IMR-90 (cell line): ENCODE results near the gene WFDC8. TPM values are rescaled to one million over a fixed set of nuclear protein-coding genes. Genes with fewer than 3 reads are reported as not detected.

Experiments
- ATAC-seq: fragments of 200-7000 bp; cut with Tn5 transposase; 2 replicates; pipeline ENCODE4 v1.9.1; 2020; ENCODE audit warnings: low read depth, mild to moderate bottlenecking, moderate library complexity
- BruUV-seq: library from RNA; stranded (reverse); fragments of 400-500 nt; replicated peaks from 2 replicates; lab custom pipeline; 2021; lab: Mats Ljungman, UMichigan
- CTCF ChIA-PET: fragments of 300-600 bp; formaldehyde crosslinking; extraction: SDS; loops from one replicate; lab custom pipeline; 2021; ENCODE audit warnings: antibody characterized with exemption; lab: Yijun Ruan, JAX
- POLR2A ChIA-PET: fragments of 300-600 bp; sonication (Branson Sonifier 250); formaldehyde crosslinking; loops from one replicate; lab custom pipeline; 2022; ENCODE audit warnings: antibody characterized with exemption; ENCODE audit not compliant: unreplicated experiment; lab: Charles Lee
- DNase-seq: peaks from one replicate; pipeline ENCODE4 v3.0.0; 2013
- H2AFZ ChIP-seq: replicated peaks from 2 replicates; pipeline ENCODE3; 2013; ENCODE audit warnings: low read length, mild to moderate bottlenecking; ENCODE audit not compliant: poor library complexity
- H2AK5ac ChIP-seq: 2 replicates; pipeline ENCODE4 v1.6.1; 2013; ENCODE audit warnings: low read depth, low read length, inconsistent platforms
- H2AK9ac ChIP-seq: replicated peaks from 2 replicates; pipeline ENCODE3; 2013; ENCODE audit warnings: mild to moderate bottlenecking, low read depth, low read length, moderate library complexity; ENCODE audit not compliant: poor library complexity
- H2BK120ac ChIP-seq: 2 replicates; pipeline ENCODE4 v1.6.1; 2013; ENCODE audit warnings: low read depth, low read length, inconsistent platforms
- H2BK15ac ChIP-seq: 3 replicates; pipeline ENCODE4 v1.6.1; 2013; ENCODE audit warnings: low read depth, low read length, inconsistent platforms
- H2BK20ac ChIP-seq: 2 replicates; pipeline ENCODE4 v1.6.1; 2013; ENCODE audit warnings: low read depth, mild to moderate bottlenecking, inconsistent platforms, low read length, moderate library complexity
- H2BK5ac ChIP-seq: 2 replicates; pipeline ENCODE4 v1.6.1; 2013; ENCODE audit warnings: mild to moderate bottlenecking, low read depth, low read length, inconsistent platforms; ENCODE audit not compliant: poor library complexity, severe bottlenecking
- H3K14ac ChIP-seq: replicated peaks from 2 replicates; pipeline ENCODE4 v1.6.1; 2013; ENCODE audit warnings: low read depth, low read length, inconsistent platforms
- H3K18ac ChIP-seq: 2 replicates; pipeline ENCODE4 v1.6.1; 2013; ENCODE audit warnings: low read depth, low read length, control low read depth
- H3K23ac ChIP-seq: 2 replicates; pipeline ENCODE4 v1.6.1; 2013; ENCODE audit warnings: low read depth, low read length, inconsistent platforms
- H3K27ac ChIP-seq: 2 replicates; pipeline ENCODE4 v1.5.1; 2013; ENCODE audit warnings: mild to moderate bottlenecking, control low read depth, low read length; ENCODE audit not compliant: insufficient read depth
- H3K27me3 ChIP-seq: 2 replicates; pipeline ENCODE4 v1.6.1; 2013; ENCODE audit warnings: low read length; ENCODE audit not compliant: control insufficient read depth, insufficient read depth
- H3K36me3 ChIP-seq: 2 replicates; pipeline ENCODE4 v1.6.1; 2013; ENCODE audit warnings: low read length, mixed read lengths; ENCODE audit not compliant: control insufficient read depth, insufficient read depth
- H3K4ac ChIP-seq: 2 replicates; pipeline ENCODE4 v1.6.1; 2013; ENCODE audit warnings: low read depth, low read length, inconsistent platforms
- H3K4me1 ChIP-seq: 2 replicates; pipeline ENCODE4 v1.6.1; 2013; ENCODE audit warnings: low read length, mixed read lengths; ENCODE audit not compliant: control insufficient read depth, insufficient read depth
- H3K4me2 ChIP-seq: 2 replicates; pipeline ENCODE4 v1.6.1; 2013; ENCODE audit warnings: low read depth, mild to moderate bottlenecking, control low read depth, low read length, moderate library complexity
- H3K4me3 ChIP-seq: 2 replicates; pipeline ENCODE4 v1.5.1; 2013; ENCODE audit warnings: low read depth, mild to moderate bottlenecking, control low read depth, low read length, moderate library complexity; ENCODE audit not compliant: insufficient read depth
- H3K56ac ChIP-seq: 2 replicates; pipeline ENCODE4 v1.6.1; 2013; ENCODE audit warnings: low read length, inconsistent platforms; ENCODE audit not compliant: insufficient read depth; ENCODE audit errors: extremely low read depth
- H3K79me1 ChIP-seq, 2 experiments: 2 replicates each; pipeline ENCODE4 v1.6.1; 2013; ENCODE audit warnings: low read length in 2 of 2, inconsistent platforms in 1 of 2, low read depth in 1 of 2
- H3K9ac ChIP-seq: 2 replicates; pipeline ENCODE4 v1.6.1; 2013; ENCODE audit warnings: low read depth, low read length, control low read depth
- H3K9me1 ChIP-seq: 2 replicates; pipeline ENCODE4 v1.6.1; 2013; ENCODE audit warnings: low read length, inconsistent platforms; ENCODE audit not compliant: insufficient read depth
- H3K9me3 ChIP-seq: 2 replicates; pipeline ENCODE4 v1.6.1; 2013; ENCODE audit warnings: low read length; ENCODE audit not compliant: control insufficient read depth, insufficient read depth
- H4K20me1 ChIP-seq: 2 replicates; pipeline ENCODE4 v1.6.1; 2013; ENCODE audit warnings: low read length, inconsistent platforms; ENCODE audit not compliant: insufficient read depth
- H4K5ac ChIP-seq: 2 replicates; pipeline ENCODE4 v1.6.1; 2013; ENCODE audit warnings: mild to moderate bottlenecking, low read depth, low read length, control low read depth
- H4K8ac ChIP-seq, 2 experiments: 2 replicates each; pipeline ENCODE4 v1.6.1; 2013; ENCODE audit warnings: low read depth in 2 of 2, low read length in 2 of 2, control low read depth in 1 of 2, inconsistent platforms in 1 of 2
- H4K91ac ChIP-seq: 2 replicates; pipeline ENCODE4 v1.6.1; 2013; ENCODE audit warnings: low read depth, low read length, inconsistent platforms; ENCODE audit not compliant: insufficient read depth
- BHLHE40 ChIP-seq: fragments of 150-350 bp; IDR thresholded peaks from 2 replicates; pipeline ENCODE4 v1.6.1; 2016; ENCODE audit warnings: mild to moderate bottlenecking, low read depth, low read length
- CEBPB ChIP-seq: IDR thresholded peaks from 2 replicates; pipeline ENCODE4 v1.6.1; 2012; ENCODE audit warnings: low read depth, low read length, improper control_type of control experiment
- CHD1 ChIP-seq: IDR thresholded peaks from 2 replicates; pipeline ENCODE4 v1.6.1; 2012; ENCODE audit warnings: low read depth, low read length, improper control_type of control experiment
- ELK1 ChIP-seq: fragments of 150-350 bp; IDR thresholded peaks from 2 replicates; pipeline ENCODE4 v1.6.1; 2016; ENCODE audit warnings: low read depth, mild to moderate bottlenecking, low read length, moderate library complexity, borderline replicate concordance
- FOS ChIP-seq: fragments of 150-350 bp; IDR thresholded peaks from 2 replicates; pipeline ENCODE4 v1.6.1; 2016; ENCODE audit warnings: low read depth, low read length
- MAFK ChIP-seq: IDR thresholded peaks from 2 replicates; pipeline ENCODE4 v1.6.1; 2012; ENCODE audit warnings: low read depth, low read length, improper control_type of control experiment
- MAZ ChIP-seq: IDR thresholded peaks from 2 replicates; pipeline ENCODE4 v1.6.1; 2012; ENCODE audit warnings: low read depth, mild to moderate bottlenecking, low read length, improper control_type of control experiment, moderate library complexity, borderline replicate concordance
- MXI1 ChIP-seq: IDR thresholded peaks from 2 replicates; pipeline ENCODE4 v1.6.1; 2012; ENCODE audit warnings: low read depth, mild to moderate bottlenecking, low read length, moderate library complexity, borderline replicate concordance
- NFE2L2 ChIP-seq: fragments of 150-350 bp; IDR thresholded peaks from 2 replicates; pipeline ENCODE4 v1.6.1; 2016; ENCODE audit warnings: low read depth, mild to moderate bottlenecking, low read length
- POLR2A ChIP-seq: IDR thresholded peaks from 2 replicates; pipeline ENCODE4 v1.6.1; 2012; ENCODE audit warnings: mild to moderate bottlenecking, low read depth, low read length
- RAD21 ChIP-seq: IDR thresholded peaks from 2 replicates; pipeline ENCODE4 v1.6.1; 2012; ENCODE audit warnings: low read length, improper control_type of control experiment
- RCOR1 ChIP-seq: IDR thresholded peaks from 2 replicates; pipeline ENCODE4 v1.6.1; 2012; ENCODE audit warnings: mild to moderate bottlenecking, low read length, improper control_type of control experiment; ENCODE audit not compliant: insufficient replicate concordance
- RFX5 ChIP-seq: IDR thresholded peaks from 2 replicates; pipeline ENCODE4 v1.8.0; 2012; ENCODE audit warnings: low read depth, mild to moderate bottlenecking, low read length, moderate library complexity
- SMC3 ChIP-seq: fragments of 150-350 bp; IDR thresholded peaks from 2 replicates; pipeline ENCODE4 v1.6.1; 2016; ENCODE audit warnings: low read depth, mild to moderate bottlenecking, antibody characterized with exemption, low read length, moderate library complexity
- WGBS, 2 experiments: methylation state at CpG; one replicate each; pipeline versions ENCODE4 v1.1.5 to v1.1.7; 2013; ENCODE audit warnings: missing lambda C conversion rate in 2 of 2; ENCODE audit not compliant: insufficient read length in 1 of 2; ENCODE audit errors: extremely low coverage in 2 of 2; 5-methylcytosine and 5-hydroxymethylcytosine counted together
- dilution Hi-C: fragments of 300-500 bp; cut with HindIII; formaldehyde crosslinking; loops from one replicate; pipeline ENCODE4 v1.14.3; 2018; ENCODE audit warnings: low sequenced_read_pairs; ENCODE audit not compliant: unreplicated experiment
- in situ Hi-C: fragments of 300-500 bp; cut with MboI; formaldehyde crosslinking; loops from 3 replicates; pipeline ENCODE4 v1.14.3; 2019; ENCODE audit warnings: low sequenced_read_pairs, inconsistent platforms, mixed read lengths
- intact Hi-C: fragments of 100-400 bp; cut with micrococcal nuclease; formaldehyde crosslinking; loops from 2 replicates; pipeline ENCODE4 v1.10.0; 2022
- polyA plus RNA-seq, 3 experiments: library from polyadenylated mRNA; depleted of rRNA; stranded (reverse); fragments of >200 nt; gene quantifications; 2 replicates each; pipeline ENCODE4 v1.2.3, GENCODE V29; 2012; ENCODE audit warnings: low replicate concordance in 1 of 3
- total RNA-seq: library from RNA; depleted of rRNA; stranded (reverse); fragments of >200 nt; gene quantifications from 2 replicates; pipeline ENCODE4 v1.2.3, GENCODE V29; 2012
- TF ChIP-seq, protein P1 (sequence below): conservative IDR thresholded peaks from 2 replicates; pipeline ENCODE4 v1.5.1; 2012; ENCODE audit warnings: mild to moderate bottlenecking, low read depth, low read length, improper control_type of control experiment
- TF ChIP-seq, protein P2 (sequence below): fragments of 150-350 bp; IDR thresholded peaks from 2 replicates; pipeline ENCODE4 v1.6.1; 2017; ENCODE audit warnings: mild to moderate bottlenecking, antibody characterized with exemption, low read length, low read depth

The WFDC8 gene
- total and polyA plus RNA-seq, 2 of the 4 experiments (the other 2 are of a cell fraction): not detected

DNA sequence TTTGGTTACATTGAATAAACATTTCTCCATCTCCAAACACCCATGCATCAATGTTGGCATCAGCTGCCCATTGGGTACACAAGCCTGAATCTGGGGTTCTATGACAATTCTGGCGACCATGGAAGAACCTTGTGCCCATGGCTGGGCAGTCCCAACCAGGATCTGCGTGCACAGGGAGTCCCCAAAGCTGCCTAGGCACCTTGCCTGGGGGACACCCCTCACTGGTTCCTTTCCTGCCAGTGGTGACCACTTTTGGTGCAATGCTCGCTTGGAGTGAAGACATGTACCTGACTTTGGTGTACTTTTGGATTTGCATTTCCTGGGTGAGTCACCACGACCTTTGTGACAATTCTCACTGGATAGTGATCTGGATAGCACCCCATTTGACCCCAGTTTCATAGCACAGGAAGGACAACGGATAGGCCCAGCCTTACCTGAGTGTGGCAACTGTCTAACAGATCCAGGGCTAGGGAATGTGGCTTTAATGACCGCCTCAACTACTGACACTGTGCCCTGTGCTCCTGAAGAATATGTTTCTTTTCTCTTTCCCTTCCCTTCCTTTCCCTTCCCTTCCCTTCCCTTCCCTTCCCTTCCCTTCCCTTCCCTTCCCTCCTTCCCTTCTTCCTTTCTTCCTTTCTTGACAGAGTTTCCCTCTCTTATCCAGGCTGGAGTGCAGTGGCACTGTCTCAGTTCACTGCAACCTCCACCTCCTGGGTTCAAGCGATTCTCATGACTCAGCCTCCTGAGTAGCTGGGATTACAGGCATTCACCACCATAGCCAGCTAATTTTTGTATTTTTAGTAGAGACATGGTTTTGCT, 70.8 kb downstream of the WFDC8 start:
- no peaks in the 10 kb centered on the region for H3K36me3 ChIP-seq
- no peaks in the 10 kb centered on the region for H3K4me1 ChIP-seq
- H2AK5ac ChIP-seq: no peak overlapping the region
- no TSS peak for BruUV-seq
- H4K5ac ChIP-seq: no peak overlapping the region
- no peaks in the 10 kb centered on the region for H4K20me1 ChIP-seq
- ChIA-PET CTCF (no interaction called here), POLR2A (no interaction called here)
- no peak overlapping the region for H2BK15ac ChIP-seq
- H3K9me1 ChIP-seq: no peaks in the 10 kb centered on the region
- no peak overlapping the region for H3K18ac ChIP-seq
- no peak overlapping the region for H3K56ac ChIP-seq
- no peak for DNase-seq
- H3K27me3 ChIP-seq: peaks cover 2% of the 10 kb centered on the region
- H2BK20ac ChIP-seq: no peak overlapping the region
- no peaks in the 10 kb centered on the region for H3K9me3 ChIP-seq
- no peak overlapping the region for H3K9ac ChIP-seq
- H3K4ac ChIP-seq: no peak overlapping the region
- TF ChIP-seq NFE2L2 (no peak), BHLHE40 (no peak), MXI1 (no peak), CEBPB (no peak), SMC3 (no peak), POLR2A (no peak), RCOR1 (no peak), MAZ (no peak), ELK1 (no peak), RAD21 (no peak), RFX5 (no peak), CHD1 (no peak), MAFK (no peak), FOS (no peak)
- TF ChIP-seq, protein P1, sequence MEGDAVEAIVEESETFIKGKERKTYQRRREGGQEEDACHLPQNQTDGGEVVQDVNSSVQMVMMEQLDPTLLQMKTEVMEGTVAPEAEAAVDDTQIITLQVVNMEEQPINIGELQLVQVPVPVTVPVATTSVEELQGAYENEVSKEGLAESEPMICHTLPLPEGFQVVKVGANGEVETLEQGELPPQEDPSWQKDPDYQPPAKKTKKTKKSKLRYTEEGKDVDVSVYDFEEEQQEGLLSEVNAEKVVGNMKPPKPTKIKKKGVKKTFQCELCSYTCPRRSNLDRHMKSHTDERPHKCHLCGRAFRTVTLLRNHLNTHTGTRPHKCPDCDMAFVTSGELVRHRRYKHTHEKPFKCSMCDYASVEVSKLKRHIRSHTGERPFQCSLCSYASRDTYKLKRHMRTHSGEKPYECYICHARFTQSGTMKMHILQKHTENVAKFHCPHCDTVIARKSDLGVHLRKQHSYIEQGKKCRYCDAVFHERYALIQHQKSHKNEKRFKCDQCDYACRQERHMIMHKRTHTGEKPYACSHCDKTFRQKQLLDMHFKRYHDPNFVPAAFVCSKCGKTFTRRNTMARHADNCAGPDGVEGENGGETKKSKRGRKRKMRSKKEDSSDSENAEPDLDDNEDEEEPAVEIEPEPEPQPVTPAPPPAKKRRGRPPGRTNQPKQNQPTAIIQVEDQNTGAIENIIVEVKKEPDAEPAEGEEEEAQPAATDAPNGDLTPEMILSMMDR: no peak
- TF ChIP-seq, protein P2, sequence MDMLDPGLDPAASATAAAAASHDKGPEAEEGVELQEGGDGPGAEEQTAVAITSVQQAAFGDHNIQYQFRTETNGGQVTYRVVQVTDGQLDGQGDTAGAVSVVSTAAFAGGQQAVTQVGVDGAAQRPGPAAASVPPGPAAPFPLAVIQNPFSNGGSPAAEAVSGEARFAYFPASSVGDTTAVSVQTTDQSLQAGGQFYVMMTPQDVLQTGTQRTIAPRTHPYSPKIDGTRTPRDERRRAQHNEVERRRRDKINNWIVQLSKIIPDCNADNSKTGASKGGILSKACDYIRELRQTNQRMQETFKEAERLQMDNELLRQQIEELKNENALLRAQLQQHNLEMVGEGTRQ: no peak
- H4K91ac ChIP-seq: no peak overlapping the region
- no peak overlapping the region for H3K4me2 ChIP-seq
- no peak overlapping the region for H2AFZ ChIP-seq
- no peak overlapping the region for H3K14ac ChIP-seq
- H2AK9ac ChIP-seq: no peak overlapping the region
- in situ Hi-C loops (no loop called here), intact Hi-C loops (no loop called here), dilution Hi-C loops (no loop called here)
- no peak overlapping the region for H3K27ac ChIP-seq
- no peak overlapping the region for H2BK120ac ChIP-seq
- no peak overlapping the region for H3K4me3 ChIP-seq
- WGBS, 2 experiments: 25% methylated on average over 1 of the region's 7 CpGs; no CpG with 5 or more reads in 1 of the 2 experiments
- no peak overlapping the region for H2BK5ac ChIP-seq
- ATAC-seq: no peak
- H4K8ac ChIP-seq: no peak overlapping the region
- H3K79me1 ChIP-seq: no peaks in the 10 kb centered on the region
- no peak overlapping the region for H3K23ac ChIP-seq
